Epithelial cell of proximal tubule (primary cell): Measurements from ENCODE around the gene PAQR4. TPM values are rescaled to one million over a fixed set of nuclear protein-coding genes. Genes with fewer than 3 reads are reported as not detected.

Source experiments
- DNase-seq: peaks from one replicate; pipeline ENCODE4 v3.0.0-alpha.2; 2011; ENCODE audit warnings: low read depth
- H3K4me3 ChIP-seq: 2 replicates; pipeline ENCODE4 v1.5.1; 2011; ENCODE audit warnings: low read depth, mild to moderate bottlenecking, low read length
- CTCF ChIP-seq: conservative IDR thresholded peaks from 2 replicates; pipeline ENCODE4 v1.5.1; 2012; ENCODE audit warnings: low read depth, mild to moderate bottlenecking, low read length
- total RNA-seq: library from RNA; depleted of rRNA; stranded (reverse); fragments of >200 nt; gene quantifications from 2 replicates; pipeline ENCODE4 v1.2.3, GENCODE V29; 2015

Gene PAQR4
- total RNA-seq, 1 donor from 2014 or later = 36.0 TPM

GRCh38 chr16:3022208-3022683, 53.1 kb downstream of the PAQR4 start:
- no peak for TF ChIP-seq CTCF
- H3K4me3 ChIP-seq = peak overlapping the region; percentile 96
- peak; percentile 64 for DNase-seq

GRCh38 chr16:3022684-3023414, 53.7 kb downstream of the PAQR4 start:
- peak overlapping the region; percentile 81 for H3K4me3 ChIP-seq
- DNase-seq = no peak
- no peak for TF ChIP-seq CTCF

Other genes starting within 250 kb of the PAQR4 start
- 0.29 and 0.92 TPM in 2 replicates for gene PRSS27, start 249.1 kb upstream of the PAQR4 start, total RNA-seq
- gene SRRM2, start 216.7 kb upstream of the PAQR4 start, total RNA-seq = 82.6 and 91.6 TPM in 2 replicates
- gene ELOB, start 192.1 kb upstream of the PAQR4 start, total RNA-seq = 276 and 311 TPM in 2 replicates
- gene PRSS33, start 181.8 kb upstream of the PAQR4 start, total RNA-seq = not detected in 2 replicates
- gene PRSS41, start 170.9 kb upstream of the PAQR4 start, total RNA-seq = not detected in 2 replicates
- gene PRSS21, start 152.1 kb upstream of the PAQR4 start, total RNA-seq = 0.87 and 4.6 TPM in 2 replicates
- gene ZG16B, start 139.0 kb upstream of the PAQR4 start, total RNA-seq = 0.06 and 2.1 TPM in 2 replicates
- 9.5 and 11.1 TPM in 2 replicates for gene PRSS22, start 111.2 kb upstream of the PAQR4 start, total RNA-seq
- 49.6 and 55.5 TPM in 2 replicates for gene FLYWCH2, start 86.1 kb upstream of the PAQR4 start, total RNA-seq
- gene FLYWCH1, start 57.4 kb upstream of the PAQR4 start, total RNA-seq = 28.0 and 47.1 TPM in 2 replicates
- gene KREMEN2, start 5.1 kb upstream of the PAQR4 start, total RNA-seq = 0.72 and 4.2 TPM in 2 replicates
- gene PKMYT1, start 11.1 kb downstream of the PAQR4 start, total RNA-seq = 107 and 120 TPM in 2 replicates
- gene CLDN9, start 43.6 kb downstream of the PAQR4 start, total RNA-seq = 0.29 and 3.5 TPM in 2 replicates
- gene CLDN6, start 48.8 kb downstream of the PAQR4 start, total RNA-seq = 255 and 813 TPM in 2 replicates
- 451 and 701 TPM in 2 replicates for gene TNFRSF12A, start 51.0 kb downstream of the PAQR4 start, total RNA-seq
- 14.3 and 39.0 TPM in 2 replicates for gene HCFC1R1, start 54.6 kb downstream of the PAQR4 start, total RNA-seq
- gene THOC6, start 54.7 kb downstream of the PAQR4 start, total RNA-seq = 19.0 and 24.2 TPM in 2 replicates
- 2.5 and 4.6 TPM in 2 replicates for gene BICDL2, start 67.6 kb downstream of the PAQR4 start, total RNA-seq
- gene MMP25, start 77.2 kb downstream of the PAQR4 start, total RNA-seq = under 0.01 and 0.52 TPM in 2 replicates
- 461 and 747 TPM in 2 replicates for gene IL32, start 96.3 kb downstream of the PAQR4 start, total RNA-seq
- not detected in 2 replicates for gene ZSCAN10, start 129.9 kb downstream of the PAQR4 start, total RNA-seq
- 15.8 and 22.1 TPM in 2 replicates for gene ZNF205, start 143.2 kb downstream of the PAQR4 start, total RNA-seq
- 2.4 and 7.7 TPM in 2 replicates for gene ZNF213, start 165.7 kb downstream of the PAQR4 start, total RNA-seq
- gene OR1F1, start 218.9 kb downstream of the PAQR4 start, total RNA-seq = 0.52 TPM in 1 of 2 replicates, not detected in the other